Suprapubic skin (tissue), 4 donors: ENCODE results near the gene FBRSL1.

Source experiments
- EP300 ChIP-seq: sonication (generic); formaldehyde crosslinking; IDR thresholded peaks from one replicate; pipeline ENCODE4 v1.6.1; 2017; ENCODE audit warnings: antibody characterized with exemption
- POLR2A ChIP-seq, 2 donors: fragments of 450-650 bp; IDR thresholded peaks; one replicate each; pipeline ENCODE4 v1.6.1; 2017; ENCODE audit warnings: antibody characterized with exemption in 2 of 2, mild to moderate bottlenecking in 2 of 2, moderate library complexity in 2 of 2
- POLR2AphosphoS5 ChIP-seq, 3 donors: sonication (generic); formaldehyde crosslinking; IDR thresholded peaks; one replicate each; pipeline ENCODE4 v1.6.1; 2017; ENCODE audit warnings: antibody characterized with exemption in 3 of 3
- TF ChIP-seq, protein P1 (sequence below), 2 donors: fragments of 200-600 bp in 1 of 2; fragments of 450-650 bp in 1 of 2; sonication (generic) in 1 of 2; IDR thresholded peaks; one replicate each; pipeline ENCODE4 v1.5.1; 2016 to 2019; ENCODE audit warnings: antibody characterized with exemption in 2 of 2, mild to moderate bottlenecking in 1 of 2, moderate library complexity in 1 of 2

- TF ChIP-seq EP300, result no peak
- no peak for TF ChIP-seq POLR2AphosphoS5 (IDR thresholded peaks at IDR 0.05)
- TF ChIP-seq, protein P1, sequence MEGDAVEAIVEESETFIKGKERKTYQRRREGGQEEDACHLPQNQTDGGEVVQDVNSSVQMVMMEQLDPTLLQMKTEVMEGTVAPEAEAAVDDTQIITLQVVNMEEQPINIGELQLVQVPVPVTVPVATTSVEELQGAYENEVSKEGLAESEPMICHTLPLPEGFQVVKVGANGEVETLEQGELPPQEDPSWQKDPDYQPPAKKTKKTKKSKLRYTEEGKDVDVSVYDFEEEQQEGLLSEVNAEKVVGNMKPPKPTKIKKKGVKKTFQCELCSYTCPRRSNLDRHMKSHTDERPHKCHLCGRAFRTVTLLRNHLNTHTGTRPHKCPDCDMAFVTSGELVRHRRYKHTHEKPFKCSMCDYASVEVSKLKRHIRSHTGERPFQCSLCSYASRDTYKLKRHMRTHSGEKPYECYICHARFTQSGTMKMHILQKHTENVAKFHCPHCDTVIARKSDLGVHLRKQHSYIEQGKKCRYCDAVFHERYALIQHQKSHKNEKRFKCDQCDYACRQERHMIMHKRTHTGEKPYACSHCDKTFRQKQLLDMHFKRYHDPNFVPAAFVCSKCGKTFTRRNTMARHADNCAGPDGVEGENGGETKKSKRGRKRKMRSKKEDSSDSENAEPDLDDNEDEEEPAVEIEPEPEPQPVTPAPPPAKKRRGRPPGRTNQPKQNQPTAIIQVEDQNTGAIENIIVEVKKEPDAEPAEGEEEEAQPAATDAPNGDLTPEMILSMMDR (IDR thresholded peaks at IDR 0.05), result no peak
- TF ChIP-seq POLR2A (IDR thresholded peaks at IDR 0.05), result no peak
These were observed 42.6 kb upstream of the FBRSL1 start for GRCh38 chr12:132447327-132447720.
